ENCODE measurements around the gene EYS. TPM values are rescaled to one million over a fixed set of nuclear protein-coding genes. Genes with fewer than 3 reads are reported as not detected.
A peak's percentile ranks its signal among the peaks of the same experiment; 100 is the strongest.

EYS gene
- total RNA-seq, 1 donor from 2014 or later: 0.06 TPM

- TF ChIP-seq, protein P1, sequence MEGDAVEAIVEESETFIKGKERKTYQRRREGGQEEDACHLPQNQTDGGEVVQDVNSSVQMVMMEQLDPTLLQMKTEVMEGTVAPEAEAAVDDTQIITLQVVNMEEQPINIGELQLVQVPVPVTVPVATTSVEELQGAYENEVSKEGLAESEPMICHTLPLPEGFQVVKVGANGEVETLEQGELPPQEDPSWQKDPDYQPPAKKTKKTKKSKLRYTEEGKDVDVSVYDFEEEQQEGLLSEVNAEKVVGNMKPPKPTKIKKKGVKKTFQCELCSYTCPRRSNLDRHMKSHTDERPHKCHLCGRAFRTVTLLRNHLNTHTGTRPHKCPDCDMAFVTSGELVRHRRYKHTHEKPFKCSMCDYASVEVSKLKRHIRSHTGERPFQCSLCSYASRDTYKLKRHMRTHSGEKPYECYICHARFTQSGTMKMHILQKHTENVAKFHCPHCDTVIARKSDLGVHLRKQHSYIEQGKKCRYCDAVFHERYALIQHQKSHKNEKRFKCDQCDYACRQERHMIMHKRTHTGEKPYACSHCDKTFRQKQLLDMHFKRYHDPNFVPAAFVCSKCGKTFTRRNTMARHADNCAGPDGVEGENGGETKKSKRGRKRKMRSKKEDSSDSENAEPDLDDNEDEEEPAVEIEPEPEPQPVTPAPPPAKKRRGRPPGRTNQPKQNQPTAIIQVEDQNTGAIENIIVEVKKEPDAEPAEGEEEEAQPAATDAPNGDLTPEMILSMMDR (conservative IDR thresholded peaks at IDR 0.05; ENCODE audit: low read depth, low read length): peak; percentile 71
- no peak for DNase-seq (ENCODE audit: low read depth)
- no peak overlapping the region for H3K4me3 ChIP-seq (ENCODE audit: low read depth, low read length)
Measured at GRCh38 chr6:64505312-64505711, 1201.7 kb downstream of the EYS start.

GRCh38 chr6:64504503-64504902 lies 1202.5 kb downstream of the EYS start:
- no peak overlapping the region for H3K4me3 ChIP-seq (ENCODE audit: low read depth, low read length)
- no peak for DNase-seq (ENCODE audit: low read depth)
- TF ChIP-seq, protein P1 (conservative IDR thresholded peaks at IDR 0.05; ENCODE audit: low read depth, low read length): no peak

- TF ChIP-seq, protein P1 (conservative IDR thresholded peaks at IDR 0.05; ENCODE audit: low read depth, low read length): no peak
- DNase-seq (ENCODE audit: low read depth): no peak
- no peak overlapping the region for H3K4me3 ChIP-seq (ENCODE audit: low read depth, low read length)
Measured at GRCh38 chr6:64502801-64503200, 1204.2 kb downstream of the EYS start.

DNA sequence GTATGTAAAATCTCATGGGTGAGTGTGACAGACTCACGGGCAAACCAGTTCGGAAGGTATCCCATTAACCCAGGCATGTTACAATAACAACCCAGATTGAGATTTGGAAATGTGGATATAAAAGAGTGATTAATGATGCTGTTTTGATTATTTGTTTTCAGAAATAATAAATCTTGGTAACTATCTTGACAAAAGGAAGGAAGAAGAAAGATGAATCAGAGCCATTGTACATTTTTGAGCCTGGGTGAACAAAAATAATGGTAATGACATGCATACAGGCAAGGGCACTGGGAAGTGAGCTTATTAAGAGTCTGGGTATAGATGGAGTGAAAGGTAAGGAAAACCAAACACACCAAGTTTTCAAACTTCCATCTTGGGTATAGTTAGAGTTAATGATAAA lies 1209.4 kb downstream of the EYS start:
- TF ChIP-seq, protein P1 (conservative IDR thresholded peaks at IDR 0.05; ENCODE audit: low read depth, low read length): no peak
- no peak for DNase-seq (ENCODE audit: low read depth)
- no peak overlapping the region for H3K4me3 ChIP-seq (ENCODE audit: low read depth, low read length)

DNA sequence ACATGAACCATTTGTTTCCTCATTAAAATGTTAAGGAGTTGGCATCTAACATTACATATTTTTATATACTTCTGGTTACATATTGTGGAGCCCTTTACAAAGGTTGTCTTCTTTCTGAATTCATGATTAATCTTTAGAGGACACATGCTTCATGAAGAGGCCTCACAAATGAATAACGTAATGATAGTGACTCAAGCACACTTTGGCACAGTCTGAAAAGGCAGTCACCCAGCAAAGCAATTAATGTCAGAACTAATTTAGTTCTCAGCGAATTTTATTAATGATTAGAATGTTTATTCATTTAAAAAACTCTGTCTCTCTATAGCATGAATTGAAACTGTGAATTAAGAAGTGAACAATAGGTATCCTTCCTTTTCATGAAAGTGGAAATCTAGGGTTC lies 1217.3 kb downstream of the EYS start:
- no peak overlapping the region for H3K4me3 ChIP-seq (ENCODE audit: low read depth, low read length)
- TF ChIP-seq, protein P1 (conservative IDR thresholded peaks at IDR 0.05; ENCODE audit: low read depth, low read length): no peak
- DNase-seq (ENCODE audit: low read depth): no peak

- H3K4me3 ChIP-seq (ENCODE audit: low read depth, low read length): no peak overlapping the region
- TF ChIP-seq, protein P1 (conservative IDR thresholded peaks at IDR 0.05; ENCODE audit: low read depth, low read length): no peak
- DNase-seq (ENCODE audit: low read depth): no peak
Measured at GRCh38 chr6:64486578-64487351, 1220.3 kb downstream of the EYS start.

GRCh38 chr6:64483956-64484499 lies 1223.0 kb downstream of the EYS start:
- no peak for DNase-seq (ENCODE audit: low read depth)
- no peak overlapping the region for H3K4me3 ChIP-seq (ENCODE audit: low read depth, low read length)
- TF ChIP-seq, protein P1 (conservative IDR thresholded peaks at IDR 0.05; ENCODE audit: low read depth, low read length): no peak

Data from epithelial cell of proximal tubule (primary cell).